Activated CD8-positive, alpha-beta T cell treated with anti-CD3 and anti-CD28 coated beads for 36 hours (primary cell): ENCODE measurements around the gene PGAP6. TPM values are rescaled to one million over a fixed set of nuclear protein-coding genes. Genes with fewer than 3 reads are reported as not detected.
"Not testable (repeated sequence)": the region's sequence is repeated elsewhere in the genome, so short reads cannot be mapped to it uniquely, and the experiment has no call there.

ENCODE experiments used
- ATAC-seq: fragments of 200-7000 bp; cut with Tn5 transposase; one replicate; pipeline ENCODE4 v1.10.0; 2021; ENCODE audit warnings: mild to moderate bottlenecking, moderate library complexity
- CTCF ChIA-PET: fragments of 350-600 bp; sonication (Branson Sonifier 250); formaldehyde crosslinking; loops from one replicate; lab custom pipeline; 2021; ENCODE audit warnings: antibody characterized with exemption; lab: Charles Lee
- POLR2A ChIA-PET: fragments of 350-600 bp; sonication (Branson Sonifier 250); formaldehyde crosslinking; loops from one replicate; lab custom pipeline; 2021; ENCODE audit warnings: antibody characterized with exemption; lab: Charles Lee
- DNase-seq: peaks from one replicate; pipeline ENCODE4 v3.0.0-alpha.2; 2020
- H3K27ac Mint-ChIP-seq: one replicate; pipeline ENCODE4 v1.8.0; 2021; ENCODE audit warnings: mild to moderate bottlenecking, mixed read lengths
- H3K27me3 Mint-ChIP-seq: one replicate; pipeline ENCODE4 v1.8.0; 2021; ENCODE audit warnings: mixed read lengths
- H3K36me3 Mint-ChIP-seq: one replicate; pipeline ENCODE4 v1.8.0; 2021; ENCODE audit warnings: low read depth, mixed read lengths
- H3K4me1 Mint-ChIP-seq: one replicate; pipeline ENCODE4 v1.8.0; 2021; ENCODE audit warnings: low read depth, mixed read lengths
- H3K4me3 Mint-ChIP-seq: one replicate; pipeline ENCODE4 v1.8.0; 2021; ENCODE audit warnings: mild to moderate bottlenecking, moderate library complexity, mixed read lengths
- H3K9me3 Mint-ChIP-seq: one replicate; pipeline ENCODE4 v1.8.0; 2021; ENCODE audit warnings: mixed read lengths
- CTCF ChIP-seq: fragments of 200-600 bp; IDR thresholded peaks from one replicate; pipeline ENCODE4 v1.8.0; 2022; ENCODE audit warnings: antibody characterized with exemption, mild to moderate bottlenecking
- intact Hi-C: fragments of 100-400 bp; cut with micrococcal nuclease; formaldehyde crosslinking; loops from one replicate; pipeline ENCODE4 v1.10.0; 2022
- total RNA-seq, 2 experiments: library from RNA; stranded (reverse); gene quantifications; one replicate each; pipeline ENCODE4 v1.2.3, GENCODE V29; 2021

PGAP6 gene
- total RNA-seq, 2 experiments from 2014 or later: 21.9 to 24.8 TPM

GRCh38 chr16:392450-393030 lies 10.8 kb upstream of the PGAP6 start:
- ChIA-PET CTCF (interaction anchor here (0.6 to 1.8 kb wide), 9 partner anchors 9 to 244 kb away, joined by 3 to 9 read pairs (median 5); partner anchors contain the start of genes CAPN15, DECR2, METTL26 and RAB11FIP3), POLR2A (interaction anchor here (0.7 to 1.5 kb wide), 6 partner anchors 9 to 41 kb away, joined by 3 to 7 read pairs (median 3); partner anchors contain the start of genes DECR2 and RAB11FIP3)
- H3K4me3 Mint-ChIP-seq: no peak overlapping the region
- peaks cover 25% of the 10 kb centered on the region for H3K4me1 Mint-ChIP-seq
- no peaks in the 10 kb centered on the region for H3K36me3 Mint-ChIP-seq
- ATAC-seq: no peak
- H3K27me3 Mint-ChIP-seq: peaks cover 2% of the 10 kb centered on the region
- H3K9me3 Mint-ChIP-seq: peaks cover 6% of the 10 kb centered on the region
- no peak for TF ChIP-seq CTCF
- DNase-seq: peak; percentile 50
- H3K27ac Mint-ChIP-seq: peak overlapping the region; percentile 63
- intact Hi-C loops: no loop called here

- peak overlapping the region; percentile 63 for H3K27ac Mint-ChIP-seq
- H3K36me3 Mint-ChIP-seq: no peaks in the 10 kb centered on the region
- H3K9me3 Mint-ChIP-seq: peaks cover 6% of the 10 kb centered on the region
- TF ChIP-seq CTCF: peak; percentile 94
- H3K4me1 Mint-ChIP-seq: peaks cover 25% of the 10 kb centered on the region
- no peak overlapping the region for H3K4me3 Mint-ChIP-seq
- H3K27me3 Mint-ChIP-seq: peaks cover 2% of the 10 kb centered on the region
- peak; percentile 97 for ATAC-seq
- intact Hi-C loops: no loop called here
- peak; percentile 95 for DNase-seq
- ChIA-PET CTCF (interaction anchor here (0.6 to 2.4 kb wide), 10 partner anchors 10 to 245 kb away, joined by 3 to 9 read pairs (median 6); partner anchors contain the start of genes CAPN15, DECR2, METTL26 and RAB11FIP3), POLR2A (interaction anchor here (0.6 to 1.5 kb wide), 5 partner anchors 9 to 132 kb away, joined by 3 to 7 read pairs (median 3); partner anchors contain the start of genes DECR2 and RAB11FIP3)
Measured at GRCh38 chr16:391885-392335, 10.1 kb upstream of the PGAP6 start.

DNA sequence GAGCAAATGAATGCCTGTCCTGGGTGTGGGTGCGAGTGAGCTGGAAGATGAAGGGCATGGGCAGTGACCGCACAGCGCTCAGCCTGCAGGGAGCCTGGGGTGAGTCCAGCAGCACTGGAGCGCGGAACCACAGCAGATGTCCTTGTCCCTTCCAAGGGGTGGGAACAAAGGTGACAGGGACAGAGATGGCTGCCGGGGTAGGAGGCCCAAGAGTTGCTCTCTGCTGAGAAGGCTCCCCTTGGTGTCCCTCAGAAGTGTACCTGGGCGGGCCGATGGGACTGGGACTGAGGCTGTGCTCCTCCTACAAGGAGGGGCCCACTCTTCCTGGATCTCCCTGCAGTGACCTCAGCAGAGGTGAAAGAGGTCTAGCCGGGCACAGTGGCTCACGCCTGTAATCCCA lies 7.6 kb upstream of the PGAP6 start:
- Mint-ChIP-seq H3K9me3 (peaks cover 6% of the 10 kb centered on the region), H3K4me1 (peaks cover 16% of the 10 kb centered on the region), H3K27ac (no peak overlapping the region), H3K4me3 (no peak overlapping the region), H3K36me3 (no peaks in the 10 kb centered on the region), H3K27me3 (no peaks in the 10 kb centered on the region)
- ATAC-seq: no peak
- intact Hi-C loops: no loop called here
- POLR2A ChIA-PET: no interaction called here
- CTCF ChIA-PET: interaction anchor here (2.4 kb wide), 1 partner anchor 106 kb away, joined by 8 read pairs; no protein-coding TSS in a partner anchor
- no peak for TF ChIP-seq CTCF
- DNase-seq: no peak

DNA sequence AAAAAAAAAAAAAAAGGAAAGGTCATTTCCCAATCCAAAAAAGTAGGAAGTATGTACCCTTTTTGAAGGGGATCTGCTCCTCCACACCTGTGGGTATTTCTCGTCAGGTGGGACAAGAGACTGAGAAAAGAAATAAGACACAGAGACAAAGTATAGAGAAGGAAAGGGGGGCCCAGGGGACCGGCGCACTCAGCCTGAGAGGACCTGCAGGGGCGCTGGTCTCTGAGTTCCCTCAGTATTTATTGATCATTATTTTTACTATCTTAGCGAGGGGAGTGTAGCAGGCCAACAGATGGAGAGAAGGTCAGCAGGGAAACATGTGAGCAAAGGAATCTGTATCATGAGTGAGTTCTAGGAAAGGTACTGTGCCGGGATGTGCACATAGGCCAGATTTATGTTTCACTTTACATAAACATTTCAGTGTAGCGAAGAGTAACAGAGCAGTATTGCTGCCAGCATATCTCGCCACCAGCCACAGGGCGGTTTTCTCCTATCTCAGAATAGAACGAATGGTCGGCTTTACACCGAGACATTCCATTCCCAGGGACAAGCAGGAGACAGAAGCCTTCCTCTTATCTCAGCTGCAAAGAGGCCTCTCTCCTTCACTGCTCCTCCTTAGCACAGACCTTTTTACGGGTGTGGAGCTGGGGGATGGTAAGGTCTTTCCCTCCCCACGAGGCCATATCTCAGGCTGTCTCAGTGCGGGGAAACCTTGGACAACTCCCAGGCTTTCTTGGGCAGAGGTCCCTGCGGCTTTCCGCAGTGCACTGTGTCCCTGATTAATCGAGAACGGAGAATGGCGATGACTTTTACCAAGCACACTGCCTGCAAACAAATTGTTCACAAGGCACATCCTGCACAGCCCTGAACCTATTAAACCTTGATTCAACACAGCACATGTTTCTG lies 6.2 kb upstream of the PGAP6 start:
- H3K4me3 Mint-ChIP-seq, DNase-seq, POLR2A ChIA-PET, intact Hi-C loops, CTCF ChIA-PET, H3K9me3 Mint-ChIP-seq, H3K27me3 Mint-ChIP-seq, H3K27ac Mint-ChIP-seq, ATAC-seq, H3K36me3 Mint-ChIP-seq: not testable (repeated sequence)
- H3K4me1 Mint-ChIP-seq: peaks cover 28% of the 10 kb centered on the region

DNA sequence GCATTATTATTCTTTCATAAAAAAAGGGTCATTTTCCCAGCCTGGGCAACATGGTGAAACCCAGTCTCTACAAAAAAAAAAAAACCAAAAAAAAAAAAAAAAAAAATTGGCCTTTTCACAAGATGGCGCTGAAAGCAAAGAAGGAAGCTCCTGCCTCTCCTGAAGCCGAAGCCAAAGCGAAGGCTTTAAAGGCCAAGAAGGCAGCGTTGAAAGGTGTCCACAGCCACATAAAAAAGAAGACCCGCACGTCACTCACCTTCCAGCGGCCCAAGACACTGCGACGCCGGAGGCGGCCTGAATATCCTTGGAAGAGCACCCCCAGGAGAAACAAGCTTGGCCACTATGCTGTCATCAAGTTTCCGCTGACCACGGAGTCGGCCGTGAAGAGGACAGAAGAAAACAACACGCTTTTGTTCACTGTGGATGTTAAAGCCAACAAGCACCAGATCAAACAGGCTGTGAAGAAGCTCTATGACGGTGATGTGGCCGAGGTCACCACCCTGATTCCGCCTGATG lies 4.9 kb upstream of the PGAP6 start:
- DNase-seq (no peak), ATAC-seq (no peak)
- intact Hi-C loops: no loop called here
- no peak for TF ChIP-seq CTCF
- Mint-ChIP-seq H3K4me1 (peaks cover 23% of the 10 kb centered on the region), H3K4me3 (no peak overlapping the region), H3K36me3 (no peaks in the 10 kb centered on the region), H3K27ac (no peak overlapping the region), H3K27me3 (no peaks in the 10 kb centered on the region), H3K9me3 (peaks cover under 1% of the 10 kb centered on the region)
- ChIA-PET CTCF (no interaction called here), POLR2A (no interaction called here)
